Effector memory CD4-positive, alpha-beta T cell (primary cell): ENCODE measurements around the gene POSTN.
"Not testable (repeated sequence)": the region's sequence is repeated elsewhere in the genome, so short reads cannot be mapped to it uniquely, and the experiment has no call there.

Source experiments
- DNase-seq, 3 donors: peaks; one replicate each; pipeline ENCODE4 v3.0.0-alpha.2; 2020
- H3K27ac ChIP-seq: 2 replicates; pipeline ENCODE4 v1.7.0; 2013; ENCODE audit warnings: mild to moderate bottlenecking, low read length, moderate library complexity; ENCODE audit not compliant: insufficient read depth, poor library complexity, severe bottlenecking
- H3K27me3 ChIP-seq: replicated peaks from 2 replicates; pipeline ENCODE4 v1.7.0; 2013; ENCODE audit warnings: mild to moderate bottlenecking, low read length; ENCODE audit not compliant: insufficient read depth, control insufficient read depth, poor library complexity, severe bottlenecking
- H3K36me3 ChIP-seq: 2 replicates; pipeline ENCODE4 v1.7.0; 2013; ENCODE audit warnings: mild to moderate bottlenecking, low read length, moderate library complexity; ENCODE audit not compliant: control insufficient read depth, insufficient read depth
- H3K4me1 ChIP-seq: 2 replicates; pipeline ENCODE4 v1.7.0; 2013; ENCODE audit warnings: low read length, mild to moderate bottlenecking; ENCODE audit not compliant: control insufficient read depth, insufficient read depth, poor library complexity, severe bottlenecking
- H3K4me3 ChIP-seq: 2 replicates; pipeline ENCODE4 v1.7.0; 2013; ENCODE audit warnings: low read length, low read depth, mild to moderate bottlenecking; ENCODE audit not compliant: insufficient read depth, poor library complexity, severe bottlenecking
- H3K9me3 ChIP-seq: 2 replicates; pipeline ENCODE4 v1.7.0; 2013; ENCODE audit warnings: mild to moderate bottlenecking, low read length, moderate library complexity; ENCODE audit not compliant: control insufficient read depth

POSTN gene

DNA sequence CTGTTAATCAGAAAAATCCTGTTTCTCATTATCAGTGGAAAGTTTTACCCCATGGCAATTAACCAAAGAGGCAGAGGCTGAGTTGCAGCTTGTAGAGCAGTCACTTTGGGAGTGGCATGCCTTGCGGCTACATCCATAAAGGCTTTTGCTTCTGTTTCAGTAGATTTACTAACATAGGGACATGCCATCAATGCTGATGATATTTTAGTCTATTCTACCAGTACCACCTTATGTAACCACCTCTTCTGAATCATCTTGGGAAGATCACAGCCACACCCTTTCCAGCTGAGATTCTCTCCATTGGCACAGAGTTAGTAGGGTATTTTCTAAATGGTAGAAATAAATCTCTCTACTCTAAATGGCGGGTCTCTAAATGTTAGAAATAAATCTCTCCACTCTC is 37.5 kb downstream of the POSTN start:
- Histone ChIP-seq H3K27me3 (no peaks in the 10 kb centered on the region), H3K36me3 (no peaks in the 10 kb centered on the region), H3K4me3 (no peak overlapping the region), H3K27ac (no peak overlapping the region), H3K4me1 (no peaks in the 10 kb centered on the region), H3K9me3 (peaks cover 4% of the 10 kb centered on the region)
- DNase-seq, result no peak

DNA sequence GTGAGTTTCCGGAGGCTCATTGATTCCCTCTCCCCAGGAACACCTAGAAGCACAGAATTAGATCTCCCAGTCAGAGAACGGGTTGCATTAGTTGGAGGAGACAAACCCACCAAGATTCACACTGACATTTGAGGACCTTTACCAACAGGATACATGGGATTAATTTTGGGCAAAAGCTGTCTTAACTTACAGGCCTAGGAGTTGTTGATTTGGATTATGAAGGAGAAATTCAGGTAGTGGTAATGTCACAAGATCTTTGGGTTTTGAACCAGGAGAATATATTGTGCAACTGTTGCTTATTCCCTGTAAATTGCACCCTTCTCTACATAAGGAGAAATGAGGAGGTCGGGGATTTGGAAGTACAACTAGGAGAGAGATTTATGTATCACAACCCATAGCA is 38.0 kb downstream of the POSTN start:
- no peak for DNase-seq
- H3K36me3 ChIP-seq, result no peaks in the 10 kb centered on the region
- no peaks in the 10 kb centered on the region for H3K4me1 ChIP-seq
- H3K27me3 ChIP-seq, result no peaks in the 10 kb centered on the region
- no peak overlapping the region for H3K27ac ChIP-seq
- H3K4me3 ChIP-seq, result no peak overlapping the region
- H3K9me3 ChIP-seq, result peaks cover 4% of the 10 kb centered on the region

DNA sequence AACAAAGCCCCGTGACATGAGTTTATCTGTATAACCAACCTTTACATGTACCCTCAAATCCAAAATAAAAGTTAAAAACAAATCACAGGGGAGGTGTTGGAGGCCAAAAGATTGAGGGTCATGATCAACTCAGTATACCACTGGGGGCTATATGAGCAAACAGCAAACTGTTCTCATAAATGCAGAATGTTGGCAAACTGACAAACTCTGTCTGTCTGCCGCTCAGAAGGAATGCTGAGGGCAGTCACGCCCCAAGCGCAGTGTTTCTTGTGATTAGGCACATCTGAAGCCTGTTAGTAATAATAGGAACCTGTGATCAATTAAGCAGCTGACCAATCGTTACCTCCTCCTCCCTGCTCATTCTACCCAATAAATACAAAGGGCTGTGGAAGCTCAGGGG is 39.8 kb downstream of the POSTN start:
- H3K4me3 ChIP-seq, H3K9me3 ChIP-seq, H3K27ac ChIP-seq, DNase-seq, H3K36me3 ChIP-seq, H3K27me3 ChIP-seq, H3K4me1 ChIP-seq: not testable (repeated sequence)

DNA sequence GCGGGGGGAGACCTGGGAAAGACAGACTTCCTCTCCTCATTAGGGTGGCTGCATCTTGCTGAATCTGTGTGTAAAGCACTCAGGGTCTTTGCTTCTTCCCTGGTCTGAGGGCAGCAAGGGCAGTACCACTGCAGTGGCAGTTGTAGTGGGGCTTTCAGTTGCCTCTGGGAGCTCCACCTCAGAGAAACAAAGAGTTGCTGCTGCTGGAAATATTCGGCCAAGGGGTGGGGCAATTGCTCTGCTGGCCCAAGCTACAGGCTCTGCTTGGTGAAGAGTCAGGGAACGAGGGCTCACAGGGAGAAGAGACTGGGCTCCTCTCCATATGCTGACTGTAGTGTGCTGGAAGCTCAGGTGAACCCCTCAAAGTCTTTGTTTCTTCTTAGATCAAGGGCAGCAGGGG is 52.5 kb downstream of the POSTN start:
- H3K27ac ChIP-seq, result no peak overlapping the region
- H3K4me1 ChIP-seq, result no peaks in the 10 kb centered on the region
- H3K27me3 ChIP-seq, result no peaks in the 10 kb centered on the region
- no peak overlapping the region for H3K4me3 ChIP-seq
- DNase-seq, result no peak
- no peaks in the 10 kb centered on the region for H3K36me3 ChIP-seq
- no peaks in the 10 kb centered on the region for H3K9me3 ChIP-seq

DNA sequence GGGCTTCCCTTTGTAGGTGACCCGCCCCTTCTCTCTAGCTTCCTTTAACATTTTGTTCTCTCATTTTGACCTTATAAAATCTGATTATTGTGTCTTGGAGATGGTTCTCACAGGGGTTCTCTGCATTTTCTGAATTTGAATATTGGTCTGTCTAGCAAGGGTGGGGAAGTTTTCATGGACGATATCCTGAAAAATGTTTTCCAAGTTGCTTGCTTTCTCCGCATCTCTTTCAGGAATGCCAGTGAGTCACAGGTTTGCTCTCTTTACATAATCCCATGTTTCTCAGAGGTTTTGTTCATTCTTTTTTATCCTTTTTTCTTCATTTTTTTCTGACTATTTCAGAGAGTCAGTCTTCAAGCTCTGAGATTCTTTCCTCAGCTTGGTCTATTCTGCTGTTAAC is 53.6 kb downstream of the POSTN start:
- no peak overlapping the region for H3K27ac ChIP-seq
- H3K4me1 ChIP-seq, result no peaks in the 10 kb centered on the region
- H3K4me3 ChIP-seq, result no peak overlapping the region
- H3K27me3 ChIP-seq, result no peaks in the 10 kb centered on the region
- no peaks in the 10 kb centered on the region for H3K9me3 ChIP-seq
- no peaks in the 10 kb centered on the region for H3K36me3 ChIP-seq
- no peak for DNase-seq

DNA sequence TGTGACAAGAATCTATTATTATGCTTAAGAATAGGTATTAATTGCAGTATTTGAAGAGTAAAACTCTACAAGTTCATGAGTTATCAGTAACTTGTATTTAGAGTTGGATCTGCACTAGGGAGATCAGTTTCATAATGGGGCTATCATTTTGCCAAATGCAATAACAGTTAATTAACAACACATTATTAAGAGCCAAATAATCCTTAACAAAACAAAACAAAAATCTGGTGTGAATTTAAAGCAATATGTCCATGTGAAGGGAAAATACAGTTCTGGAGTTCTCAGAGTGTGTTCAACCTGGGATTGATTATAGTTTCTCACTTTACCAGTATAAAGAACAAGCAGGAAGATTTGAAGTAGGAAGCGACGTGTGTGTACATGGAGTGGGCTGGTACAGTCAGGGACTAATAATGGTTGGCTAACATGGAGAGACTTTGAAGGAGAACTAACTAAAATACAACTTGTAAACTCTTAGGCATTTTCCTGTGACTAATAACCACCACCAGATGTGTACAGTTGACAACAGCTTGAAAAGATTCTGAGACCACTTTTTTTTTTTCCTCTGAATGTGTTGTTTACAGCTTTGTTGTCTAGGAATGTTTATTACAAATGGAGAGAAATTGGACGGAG is 58.5 kb downstream of the POSTN start:
- DNase-seq, result no peak
- no peak overlapping the region for H3K4me3 ChIP-seq

DNA sequence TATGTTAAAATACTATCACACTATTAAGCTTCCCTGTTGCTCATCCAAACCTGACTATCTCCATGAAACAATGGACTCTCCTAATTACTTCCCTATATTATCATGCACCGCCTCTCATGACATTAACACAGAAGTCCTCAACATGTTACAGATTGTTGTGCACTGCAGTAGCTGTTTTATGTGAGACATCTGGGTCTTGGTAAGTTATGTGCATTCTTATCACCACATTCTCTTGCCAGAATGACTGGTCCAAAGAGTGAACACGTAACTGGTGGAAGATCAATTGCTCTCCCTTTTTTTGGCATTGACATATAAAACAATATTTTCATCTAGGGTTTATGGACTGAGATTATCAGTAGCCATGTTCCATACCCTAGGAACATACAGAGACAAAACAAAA is 59.4 kb downstream of the POSTN start:
- Histone ChIP-seq H3K36me3 (no peaks in the 10 kb centered on the region), H3K9me3 (no peaks in the 10 kb centered on the region), H3K4me1 (no peaks in the 10 kb centered on the region), H3K4me3 (no peak overlapping the region), H3K27ac (no peak overlapping the region), H3K27me3 (no peaks in the 10 kb centered on the region)
- no peak for DNase-seq

More for the DNA sequence above, 58.5 kb downstream of the POSTN start:
- Histone ChIP-seq H3K27me3 (no peaks in the 10 kb centered on the region), H3K4me1 (no peaks in the 10 kb centered on the region), H3K9me3 (no peaks in the 10 kb centered on the region), H3K36me3 (no peaks in the 10 kb centered on the region), H3K27ac (no peak overlapping the region)

DNA sequence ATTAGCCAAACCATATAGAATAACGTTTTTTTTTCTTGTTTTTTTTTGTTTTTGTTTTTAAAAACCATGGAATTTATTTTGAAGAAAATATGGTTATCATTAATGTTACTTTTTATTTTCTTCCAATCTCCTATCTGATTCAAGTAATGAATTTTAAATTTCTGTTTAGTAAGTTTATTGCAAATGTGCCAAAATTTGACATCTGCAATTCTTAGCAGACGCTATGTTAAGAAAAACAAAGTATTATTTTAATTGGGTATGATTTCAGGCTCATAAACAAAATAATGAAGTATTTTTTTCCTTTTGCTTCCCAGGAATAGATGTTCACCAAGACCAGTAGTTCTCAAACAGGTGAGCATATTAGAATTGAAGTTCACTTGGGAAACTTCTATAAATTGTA is 63.1 kb downstream of the POSTN start:
- no peaks in the 10 kb centered on the region for H3K4me1 ChIP-seq
- no peak overlapping the region for H3K27ac ChIP-seq
- H3K36me3 ChIP-seq, result no peaks in the 10 kb centered on the region
- H3K27me3 ChIP-seq, result no peaks in the 10 kb centered on the region
- DNase-seq, result no peak
- no peak overlapping the region for H3K4me3 ChIP-seq
- H3K9me3 ChIP-seq, result no peaks in the 10 kb centered on the region

DNA sequence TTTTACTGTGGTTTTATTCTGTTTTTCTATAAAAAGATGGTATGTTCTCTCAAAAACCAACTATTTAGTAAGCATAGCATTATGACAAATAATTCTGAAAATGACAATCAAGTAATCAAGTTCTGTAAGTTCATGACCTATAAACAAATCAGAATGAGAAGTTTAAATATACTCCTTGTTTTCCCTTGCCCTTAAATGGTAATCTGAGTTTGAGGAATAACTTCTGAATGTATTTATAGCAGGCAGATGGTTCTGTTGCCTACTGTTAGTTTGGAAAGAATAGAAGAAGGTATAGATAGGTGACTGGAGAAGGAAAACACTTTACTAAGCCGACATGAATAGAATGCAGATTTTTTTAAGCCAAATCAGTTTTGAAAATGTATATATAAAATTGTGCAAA is 63.9 kb downstream of the POSTN start:
- no peak overlapping the region for H3K27ac ChIP-seq
- DNase-seq, result no peak
- H3K4me1 ChIP-seq, result no peaks in the 10 kb centered on the region

DNA sequence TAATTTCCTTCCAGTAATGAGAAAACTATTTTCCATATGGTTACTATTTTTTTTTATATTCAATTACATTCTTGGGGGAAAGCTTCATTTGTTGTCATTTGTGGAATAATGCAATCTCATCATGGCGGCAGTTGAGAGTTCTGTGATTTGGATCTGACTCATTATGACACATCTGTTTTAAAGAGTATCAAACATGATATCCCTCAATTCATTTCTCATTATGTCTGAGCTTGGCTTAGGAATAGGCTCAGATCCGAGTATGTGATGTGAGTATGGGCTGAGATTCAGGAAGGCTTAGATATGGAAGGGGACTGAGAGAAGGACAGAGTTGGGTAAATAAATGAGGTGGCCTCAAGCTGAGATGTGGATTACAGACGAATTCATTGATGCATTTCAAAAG is 64.4 kb downstream of the POSTN start:
- no peak for DNase-seq
- H3K27ac ChIP-seq, result no peak overlapping the region
- H3K36me3 ChIP-seq, result no peaks in the 10 kb centered on the region
- H3K27me3 ChIP-seq, result no peaks in the 10 kb centered on the region
- H3K4me1 ChIP-seq, result no peaks in the 10 kb centered on the region
- no peak overlapping the region for H3K4me3 ChIP-seq
- no peaks in the 10 kb centered on the region for H3K9me3 ChIP-seq

More for the DNA sequence above, 63.9 kb downstream of the POSTN start:
- Histone ChIP-seq H3K4me3 (no peak overlapping the region), H3K36me3 (no peaks in the 10 kb centered on the region), H3K27me3 (no peaks in the 10 kb centered on the region), H3K9me3 (no peaks in the 10 kb centered on the region)
